HT-29 (cell line): Measurements from ENCODE around the gene ADD3. TPM values are rescaled to one million over a fixed set of nuclear protein-coding genes. Genes with fewer than 3 reads are reported as not detected.
"Not testable (repeated sequence)": the region's sequence is repeated elsewhere in the genome, so short reads cannot be mapped to it uniquely, and the experiment has no call there.

Experiments used
- DNase-seq: peaks from one replicate; pipeline ENCODE4 v3.0.0-alpha.2; 2015; ENCODE audit warnings: low spot score
- total RNA-seq: library from RNA; depleted of rRNA; stranded (reverse); fragments of >200 nt; shearing (Covaris generic); gene quantifications from 2 replicates; pipeline ENCODE4 v1.2.3, GENCODE V29; 2014

The ADD3 gene
- total RNA-seq, 1 experiment from 2014 or later = 73.6 TPM

DNA sequence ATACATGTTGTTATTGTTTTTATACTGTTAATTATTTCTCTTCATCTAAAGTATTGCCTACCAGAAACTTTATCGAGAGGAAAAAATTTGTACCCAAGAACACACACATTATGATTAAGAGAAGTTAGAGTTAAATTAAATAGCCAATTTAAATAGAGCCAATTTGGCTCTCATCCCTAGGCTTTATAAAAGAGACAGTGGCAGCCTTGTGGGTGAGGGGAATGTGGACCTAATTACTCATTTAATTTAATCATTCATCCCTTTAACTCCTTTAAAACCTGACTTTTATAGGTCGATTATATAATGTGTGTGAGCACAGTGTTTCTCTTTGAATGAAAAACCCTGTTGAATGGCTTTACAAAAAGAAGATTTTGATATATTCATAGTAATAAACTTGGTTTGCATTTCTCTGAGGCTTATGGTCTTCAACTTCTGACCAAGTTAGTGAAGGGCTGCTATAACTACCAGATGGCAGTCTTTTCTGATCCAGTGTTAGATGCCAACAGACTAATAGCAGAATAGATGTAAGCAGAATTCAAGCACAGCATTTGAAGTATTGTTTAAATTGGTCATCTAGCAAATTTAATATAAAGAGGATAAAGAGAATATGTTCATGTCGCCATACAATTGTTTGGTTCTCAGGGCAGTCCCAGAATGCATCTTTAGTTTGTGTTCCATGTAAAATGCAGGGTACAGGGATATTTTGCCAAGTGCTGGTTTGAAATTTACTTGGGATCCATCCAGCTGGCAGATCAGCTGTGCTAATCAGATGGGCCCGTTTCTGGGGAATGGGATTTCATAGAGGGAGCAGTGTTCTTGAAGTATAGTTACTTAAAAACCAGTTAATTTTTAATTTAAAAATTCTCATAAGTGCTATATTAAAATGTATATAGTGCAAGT lies 25.3 kb downstream of the ADD3 start:
- DNase-seq = no peak

DNA sequence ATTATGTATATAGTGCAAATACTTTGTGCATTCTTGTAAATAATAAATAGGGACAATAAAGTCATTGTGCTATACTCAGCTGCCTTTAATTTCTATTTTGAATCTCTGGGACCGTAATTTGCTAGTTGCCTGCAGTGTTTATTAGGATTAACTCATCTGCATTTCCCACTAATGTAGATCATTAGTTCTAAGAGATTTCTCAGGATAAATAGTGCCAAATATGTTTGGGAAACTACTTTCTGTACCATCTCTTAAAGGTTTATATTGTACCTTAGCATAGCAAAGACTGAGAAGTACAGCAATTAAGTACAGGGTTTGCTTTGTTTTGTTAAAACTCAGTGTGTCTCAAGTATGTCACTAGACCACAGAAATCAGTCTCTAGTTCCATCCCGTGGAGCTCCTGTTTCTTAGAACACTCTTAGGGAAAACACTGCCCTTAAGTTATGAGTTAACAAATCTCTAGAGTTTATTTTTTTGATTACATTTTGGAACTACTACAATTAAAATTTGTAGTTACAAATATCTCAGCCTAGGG lies 26.0 kb downstream of the ADD3 start:
- DNase-seq = no peak

- DNase-seq = no peak
These were observed 26.8 kb downstream of the ADD3 start for GRCh38 chr10:110034596-110034995.

- no peak for DNase-seq
These were observed 27.5 kb downstream of the ADD3 start for GRCh38 chr10:110035070-110035921.

- no peak for DNase-seq
These were observed 28.9 kb downstream of the ADD3 start for GRCh38 chr10:110036640-110037039.

GRCh38 chr10:110039254-110039653 lies 31.5 kb downstream of the ADD3 start:
- DNase-seq = no peak

DNA sequence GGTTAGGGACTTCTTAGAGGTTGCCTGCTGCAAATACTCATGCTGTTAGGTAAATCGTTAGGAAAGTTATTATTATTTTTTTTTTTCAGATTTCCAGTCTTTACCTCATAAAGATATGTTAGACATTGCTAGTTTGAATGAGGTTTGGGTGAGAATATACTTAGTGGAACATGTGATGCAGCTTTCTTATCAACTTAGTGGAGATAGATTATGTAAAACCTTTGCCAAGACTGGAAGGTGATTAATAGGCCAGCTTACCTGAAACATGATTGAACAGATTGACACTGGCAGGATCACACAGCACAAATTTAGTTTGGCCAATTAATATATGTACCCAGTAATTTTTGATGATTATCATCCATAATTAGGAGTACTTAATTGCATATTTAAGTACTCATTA lies 32.3 kb downstream of the ADD3 start:
- no peak for DNase-seq

GRCh38 chr10:110040767-110041478 lies 33.1 kb downstream of the ADD3 start:
- no peak for DNase-seq

- no peak for DNase-seq
These were observed 33.7 kb downstream of the ADD3 start for GRCh38 chr10:110041479-110041829.

GRCh38 chr10:110042181-110042580 lies 34.4 kb downstream of the ADD3 start:
- no peak for DNase-seq

DNA sequence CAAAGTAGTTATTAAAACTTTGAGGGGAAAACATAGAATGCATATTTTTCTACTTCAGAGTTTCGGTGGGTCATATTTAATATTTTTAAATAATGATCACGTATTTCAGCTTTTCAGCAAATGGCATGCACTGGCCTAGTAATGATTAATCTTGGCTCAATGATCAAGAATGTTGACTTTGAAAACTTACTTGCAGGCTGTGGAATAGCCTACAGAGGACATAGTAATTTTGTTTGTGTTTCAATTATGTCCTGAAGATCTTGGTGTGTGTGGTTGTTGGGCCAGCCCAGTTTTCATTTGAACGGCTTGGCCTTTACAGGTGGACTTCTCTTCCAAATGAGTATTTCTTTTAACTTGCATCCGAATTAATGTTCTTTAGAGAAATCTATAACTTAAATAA lies 35.1 kb downstream of the ADD3 start:
- no peak for DNase-seq

GRCh38 chr10:110044681-110045080 lies 36.9 kb downstream of the ADD3 start:
- no peak for DNase-seq

DNA sequence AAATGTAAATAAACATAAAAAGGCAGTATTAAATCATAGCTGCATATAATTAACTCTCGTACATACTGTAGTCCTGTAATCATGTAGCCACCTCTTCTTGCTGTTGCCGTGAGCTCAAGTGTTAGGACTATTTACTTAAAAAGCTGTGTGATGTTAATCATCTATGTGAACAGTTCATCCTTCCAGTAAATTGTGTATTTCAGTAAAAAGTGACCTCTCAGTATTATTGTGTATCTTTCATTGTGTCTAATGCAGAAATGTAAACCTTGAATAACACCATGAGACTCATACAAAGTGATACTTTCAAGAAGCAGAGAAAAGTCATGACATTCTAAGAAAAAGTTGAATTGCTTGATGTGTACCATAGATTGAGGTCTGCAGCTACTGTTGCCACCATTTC lies 38.0 kb downstream of the ADD3 start:
- no peak for DNase-seq

DNA sequence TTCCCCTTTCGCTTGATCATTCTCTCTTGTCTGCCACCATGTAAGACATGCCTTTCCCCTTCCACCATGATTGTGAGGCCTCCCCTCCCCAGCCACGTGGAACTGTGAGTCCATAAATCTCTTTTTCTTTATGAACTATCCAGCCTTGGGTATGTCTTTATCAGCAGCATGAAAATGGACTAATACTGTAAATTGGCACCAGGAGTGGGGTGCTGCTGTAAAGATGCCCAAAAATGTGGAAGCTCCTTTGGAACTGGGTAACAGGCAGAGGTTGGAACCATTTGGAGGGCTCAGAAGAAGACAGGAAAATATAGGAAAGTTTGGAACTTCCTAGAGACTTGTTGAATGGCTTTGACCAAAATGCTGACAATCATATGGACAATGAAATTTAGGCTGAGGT lies 40.4 kb downstream of the ADD3 start:
- DNase-seq = not testable (repeated sequence)

DNA sequence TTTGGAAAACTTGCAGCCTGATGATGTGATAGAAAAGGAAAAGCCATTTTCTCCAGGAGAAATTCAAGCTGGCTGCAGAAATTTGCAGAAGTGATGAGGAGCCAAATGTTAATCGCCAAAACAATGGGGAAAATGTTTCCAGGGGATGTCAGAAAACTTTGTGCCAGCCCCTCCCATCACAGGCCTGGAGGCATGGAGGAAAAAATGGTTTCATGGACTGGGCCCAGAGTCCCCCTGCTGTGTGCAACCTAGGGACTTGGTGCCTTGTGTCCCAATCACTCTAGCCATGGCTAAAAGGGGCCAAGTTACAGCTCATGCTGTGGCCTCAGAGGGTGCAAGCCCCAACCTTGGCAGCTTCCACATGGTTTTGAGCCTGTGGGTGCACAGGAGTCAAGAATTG lies 41.0 kb downstream of the ADD3 start:
- no peak for DNase-seq

- not testable (repeated sequence) for DNase-seq
These were observed 42.3 kb downstream of the ADD3 start for GRCh38 chr10:110049889-110050591.

DNA sequence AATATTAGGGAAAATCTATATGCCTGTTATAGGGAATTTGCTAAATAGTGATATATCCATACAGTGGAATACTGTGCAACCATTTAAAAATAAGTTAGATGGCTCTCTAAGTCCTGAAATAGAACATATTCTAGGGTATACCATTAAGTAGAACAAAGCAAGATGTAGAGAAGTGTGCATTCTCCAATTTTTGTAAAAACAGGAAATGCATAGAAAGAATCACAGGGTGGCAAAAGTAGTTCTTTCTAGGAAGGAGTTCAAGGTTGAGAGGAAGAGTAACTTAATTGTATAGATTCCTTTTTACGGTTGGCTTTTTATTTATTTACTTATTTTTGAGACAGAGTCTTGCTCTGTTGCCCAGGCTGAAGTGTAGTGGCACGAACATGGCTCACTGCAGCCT lies 43.7 kb downstream of the ADD3 start:
- no peak for DNase-seq

GRCh38 chr10:110052916-110053315 lies 45.1 kb downstream of the ADD3 start:
- no peak for DNase-seq

GRCh38 chr10:110056822-110057221 lies 49.0 kb downstream of the ADD3 start:
- no peak for DNase-seq

DNA sequence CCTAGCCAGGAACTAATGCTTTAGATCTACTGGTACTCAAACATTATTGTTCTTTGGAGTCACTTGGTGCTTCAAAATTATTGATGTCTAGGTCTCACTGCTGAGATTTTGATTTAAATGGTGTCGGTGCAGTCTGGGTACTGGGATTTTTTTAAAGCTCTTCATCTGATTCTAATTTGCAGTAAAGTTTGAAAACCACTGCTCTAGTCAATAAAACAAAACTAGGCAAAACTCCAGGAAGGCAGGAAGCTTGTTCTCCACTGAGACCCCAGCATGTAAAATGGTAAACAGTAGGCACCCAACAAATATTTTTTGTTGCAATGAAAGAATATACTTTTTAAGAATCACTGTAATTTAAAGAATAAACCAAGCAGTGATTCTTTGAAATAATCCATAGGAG lies 49.7 kb downstream of the ADD3 start:
- DNase-seq = no peak

GRCh38 chr10:110058212-110058611 lies 50.4 kb downstream of the ADD3 start:
- DNase-seq = no peak
